HL-60 (cell line): Measurements from ENCODE around the gene OR8B4.

Experiments used
- POLR2AphosphoS5 ChIP-seq: IDR thresholded peaks from 2 replicates; pipeline ENCODE4 v1.6.1; 2012; ENCODE audit warnings: low read depth
- TF ChIP-seq, protein P1 (sequence below): IDR thresholded peaks from 2 replicates; pipeline ENCODE4 v1.6.1; 2012; ENCODE audit warnings: low read depth; ENCODE audit not compliant: insufficient replicate concordance

DNA sequence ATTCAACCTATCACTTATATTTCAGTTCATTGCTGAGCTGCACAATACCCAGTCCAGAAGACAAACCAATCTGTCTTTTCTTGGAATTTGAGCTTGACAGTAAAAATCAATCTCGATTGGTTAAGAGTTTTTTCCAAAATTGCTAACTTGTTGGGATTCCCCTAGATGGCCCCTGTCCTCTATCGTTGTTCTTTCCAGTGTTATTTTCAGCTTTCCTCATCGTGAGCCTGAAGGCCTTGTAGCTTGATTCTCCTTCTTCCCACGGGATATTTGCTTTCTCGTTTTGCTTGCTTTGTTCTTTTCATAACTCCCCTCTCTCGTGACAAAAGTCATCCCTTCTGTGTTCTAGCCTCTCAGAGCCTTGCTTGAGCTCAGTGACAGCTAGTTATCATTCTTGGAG lies 17.8 kb upstream of the OR8B4 start:
- TF ChIP-seq, protein P1, sequence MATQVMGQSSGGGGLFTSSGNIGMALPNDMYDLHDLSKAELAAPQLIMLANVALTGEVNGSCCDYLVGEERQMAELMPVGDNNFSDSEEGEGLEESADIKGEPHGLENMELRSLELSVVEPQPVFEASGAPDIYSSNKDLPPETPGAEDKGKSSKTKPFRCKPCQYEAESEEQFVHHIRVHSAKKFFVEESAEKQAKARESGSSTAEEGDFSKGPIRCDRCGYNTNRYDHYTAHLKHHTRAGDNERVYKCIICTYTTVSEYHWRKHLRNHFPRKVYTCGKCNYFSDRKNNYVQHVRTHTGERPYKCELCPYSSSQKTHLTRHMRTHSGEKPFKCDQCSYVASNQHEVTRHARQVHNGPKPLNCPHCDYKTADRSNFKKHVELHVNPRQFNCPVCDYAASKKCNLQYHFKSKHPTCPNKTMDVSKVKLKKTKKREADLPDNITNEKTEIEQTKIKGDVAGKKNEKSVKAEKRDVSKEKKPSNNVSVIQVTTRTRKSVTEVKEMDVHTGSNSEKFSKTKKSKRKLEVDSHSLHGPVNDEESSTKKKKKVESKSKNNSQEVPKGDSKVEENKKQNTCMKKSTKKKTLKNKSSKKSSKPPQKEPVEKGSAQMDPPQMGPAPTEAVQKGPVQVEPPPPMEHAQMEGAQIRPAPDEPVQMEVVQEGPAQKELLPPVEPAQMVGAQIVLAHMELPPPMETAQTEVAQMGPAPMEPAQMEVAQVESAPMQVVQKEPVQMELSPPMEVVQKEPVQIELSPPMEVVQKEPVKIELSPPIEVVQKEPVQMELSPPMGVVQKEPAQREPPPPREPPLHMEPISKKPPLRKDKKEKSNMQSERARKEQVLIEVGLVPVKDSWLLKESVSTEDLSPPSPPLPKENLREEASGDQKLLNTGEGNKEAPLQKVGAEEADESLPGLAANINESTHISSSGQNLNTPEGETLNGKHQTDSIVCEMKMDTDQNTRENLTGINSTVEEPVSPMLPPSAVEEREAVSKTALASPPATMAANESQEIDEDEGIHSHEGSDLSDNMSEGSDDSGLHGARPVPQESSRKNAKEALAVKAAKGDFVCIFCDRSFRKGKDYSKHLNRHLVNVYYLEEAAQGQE = no peak
- no peak for TF ChIP-seq POLR2AphosphoS5
